Progenitor cell of endocrine pancreas (in vitro differentiated cells): ENCODE data around the gene LDLRAD1. TPM values are rescaled to one million over a fixed set of nuclear protein-coding genes. Genes with fewer than 3 reads are reported as not detected.
"Not testable (repeated sequence)": the region's sequence is repeated elsewhere in the genome, so short reads cannot be mapped to it uniquely, and the experiment has no call there.

Experiments
- DNase-seq: peaks from one replicate; pipeline ENCODE4 v3.0.0; 2021; ENCODE audit warnings: low spot score; ENCODE audit not compliant: unreplicated experiment
- H3K27ac Mint-ChIP-seq: 2 replicates; pipeline ENCODE4 v1.8.0; 2021; ENCODE audit warnings: mild to moderate bottlenecking, moderate library complexity, mixed read lengths
- H3K27me3 Mint-ChIP-seq: 2 replicates; pipeline ENCODE4 v1.8.0; 2021; ENCODE audit warnings: mixed read lengths
- H3K36me3 Mint-ChIP-seq: 2 replicates; pipeline ENCODE4 v1.8.0; 2022; ENCODE audit warnings: mixed read lengths; ENCODE audit not compliant: insufficient read depth
- H3K4me1 Mint-ChIP-seq: 2 replicates; pipeline ENCODE4 v1.8.0; 2021; ENCODE audit warnings: low read depth, mixed read lengths
- H3K4me3 Mint-ChIP-seq: 2 replicates; pipeline ENCODE4 v1.8.0; 2021; ENCODE audit warnings: low read depth, mild to moderate bottlenecking, moderate library complexity, mixed read lengths
- H3K9me3 Mint-ChIP-seq: 2 replicates; pipeline ENCODE4 v1.8.0; 2021; ENCODE audit warnings: low read depth, mixed read lengths
- CTCF ChIP-seq: fragments of 200-600 bp; sonication (generic); IDR thresholded peaks from one replicate; pipeline ENCODE4 v1.5.0; 2021; ENCODE audit warnings: antibody characterized with exemption, mild to moderate bottlenecking; ENCODE audit not compliant: unreplicated experiment
- total RNA-seq: library from RNA; stranded (reverse); gene quantifications from 2 replicates; pipeline ENCODE4 v1.2.1, GENCODE V29; 2021

The LDLRAD1 gene
- total RNA-seq, 1 donor from 2014 or later: 0.84 TPM

GRCh38 chr1:54009406-54009805 lies 8.6 kb downstream of the LDLRAD1 start:
- no peak overlapping the region for H3K4me3 Mint-ChIP-seq
- DNase-seq: no peak
- peaks cover 6% of the 10 kb centered on the region for H3K27me3 Mint-ChIP-seq
- H3K4me1 Mint-ChIP-seq: peaks cover 3% of the 10 kb centered on the region
- peaks cover 3% of the 10 kb centered on the region for H3K9me3 Mint-ChIP-seq
- no peaks in the 10 kb centered on the region for H3K36me3 Mint-ChIP-seq
- TF ChIP-seq CTCF: no peak
- peak overlapping the region; percentile 39 for H3K27ac Mint-ChIP-seq

GRCh38 chr1:54008876-54009275 lies 9.1 kb downstream of the LDLRAD1 start:
- Mint-ChIP-seq H3K4me3 (no peak overlapping the region), H3K27ac (no peak overlapping the region), H3K9me3 (peaks cover 3% of the 10 kb centered on the region), H3K36me3 (no peaks in the 10 kb centered on the region), H3K4me1 (peaks cover 3% of the 10 kb centered on the region), H3K27me3 (peaks cover 6% of the 10 kb centered on the region)
- DNase-seq: no peak
- no peak for TF ChIP-seq CTCF

- H3K4me1 Mint-ChIP-seq: peaks cover 1% of the 10 kb centered on the region
- H3K4me3 Mint-ChIP-seq: no peak overlapping the region
- H3K27me3 Mint-ChIP-seq: peaks cover 6% of the 10 kb centered on the region
- H3K9me3 Mint-ChIP-seq: peaks cover 6% of the 10 kb centered on the region
- no peak for DNase-seq
- no peak overlapping the region for H3K27ac Mint-ChIP-seq
- H3K36me3 Mint-ChIP-seq: no peaks in the 10 kb centered on the region
- TF ChIP-seq CTCF: no peak
Measured at GRCh38 chr1:54007613-54008012, 10.4 kb downstream of the LDLRAD1 start.

- DNase-seq: no peak
- Mint-ChIP-seq H3K27ac (no peak overlapping the region), H3K4me1 (peaks cover 11% of the 10 kb centered on the region), H3K27me3 (peaks cover 6% of the 10 kb centered on the region), H3K9me3 (peaks cover 7% of the 10 kb centered on the region), H3K36me3 (no peaks in the 10 kb centered on the region), H3K4me3 (no peak overlapping the region)
- no peak for TF ChIP-seq CTCF
Measured at GRCh38 chr1:54006508-54006907, 11.5 kb downstream of the LDLRAD1 start.

- no peak overlapping the region for H3K4me3 Mint-ChIP-seq
- TF ChIP-seq CTCF: no peak
- no peaks in the 10 kb centered on the region for H3K36me3 Mint-ChIP-seq
- no peak for DNase-seq
- no peaks in the 10 kb centered on the region for H3K27me3 Mint-ChIP-seq
- H3K4me1 Mint-ChIP-seq: peaks cover 14% of the 10 kb centered on the region
- peaks cover 7% of the 10 kb centered on the region for H3K9me3 Mint-ChIP-seq
- no peak overlapping the region for H3K27ac Mint-ChIP-seq
Measured at GRCh38 chr1:54004481-54005049, 13.4 kb downstream of the LDLRAD1 start.

GRCh38 chr1:54003750-54004480 lies 14.1 kb downstream of the LDLRAD1 start:
- not testable (repeated sequence) for H3K27ac Mint-ChIP-seq, H3K4me3 Mint-ChIP-seq, H3K36me3 Mint-ChIP-seq, H3K9me3 Mint-ChIP-seq, H3K27me3 Mint-ChIP-seq, DNase-seq
- peaks cover 14% of the 10 kb centered on the region for H3K4me1 Mint-ChIP-seq
